CD4-positive, alpha-beta T cell treated with Interleukin-4 for 1 hour (primary cell): ENCODE data around the gene ATG2A.

Experiments
- DNase-seq, 2 donors: peaks; one replicate each; pipeline ENCODE4 v3.0.0-alpha.2; 2020 to 2022

The ATG2A gene

GRCh38 chr11:64868904-64869570, 48.0 kb downstream of the ATG2A start:
- peak; percentile 42 to 45 for DNase-seq

DNA sequence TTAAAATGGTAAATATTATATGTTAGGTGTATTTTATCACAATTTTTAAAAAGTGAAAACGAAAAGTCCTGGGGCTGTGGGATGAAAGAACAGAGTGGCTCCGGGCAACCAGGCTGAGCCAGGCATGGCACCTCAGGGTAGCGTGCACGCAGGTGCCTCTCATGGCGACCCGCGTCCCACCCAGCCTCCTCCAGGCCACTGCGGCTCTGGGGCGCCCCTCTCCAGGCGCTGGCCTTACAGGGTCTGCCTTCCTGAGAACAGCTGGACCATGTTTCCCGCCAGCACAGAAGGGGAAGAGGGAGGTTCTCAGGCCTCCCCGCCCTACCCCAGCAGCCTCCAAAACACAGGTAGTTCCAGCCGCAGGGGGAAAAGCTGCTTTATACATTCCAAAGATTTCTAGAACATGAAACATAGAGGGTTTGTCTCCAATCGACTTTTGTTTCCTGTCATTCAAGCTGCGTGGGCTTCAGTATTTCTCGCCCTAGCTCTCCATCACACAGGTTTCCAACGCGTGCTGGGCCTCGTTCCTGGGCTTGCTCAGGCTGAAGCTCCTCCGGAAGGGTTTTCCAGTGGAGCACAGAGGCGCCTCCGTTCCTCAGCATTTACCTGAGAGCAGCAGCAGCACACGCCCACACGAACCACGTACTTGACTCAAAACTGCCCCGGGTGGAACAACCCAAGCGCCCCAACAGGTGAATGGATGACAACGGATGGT, 49.1 kb downstream of the ATG2A start:
- peak in 1 of 2 donors; percentile 11 for DNase-seq

- peak in 1 of 2 donors; percentile 45 for DNase-seq
Observed at GRCh38 chr11:64866173-64866491, 50.9 kb downstream of the ATG2A start.

DNA sequence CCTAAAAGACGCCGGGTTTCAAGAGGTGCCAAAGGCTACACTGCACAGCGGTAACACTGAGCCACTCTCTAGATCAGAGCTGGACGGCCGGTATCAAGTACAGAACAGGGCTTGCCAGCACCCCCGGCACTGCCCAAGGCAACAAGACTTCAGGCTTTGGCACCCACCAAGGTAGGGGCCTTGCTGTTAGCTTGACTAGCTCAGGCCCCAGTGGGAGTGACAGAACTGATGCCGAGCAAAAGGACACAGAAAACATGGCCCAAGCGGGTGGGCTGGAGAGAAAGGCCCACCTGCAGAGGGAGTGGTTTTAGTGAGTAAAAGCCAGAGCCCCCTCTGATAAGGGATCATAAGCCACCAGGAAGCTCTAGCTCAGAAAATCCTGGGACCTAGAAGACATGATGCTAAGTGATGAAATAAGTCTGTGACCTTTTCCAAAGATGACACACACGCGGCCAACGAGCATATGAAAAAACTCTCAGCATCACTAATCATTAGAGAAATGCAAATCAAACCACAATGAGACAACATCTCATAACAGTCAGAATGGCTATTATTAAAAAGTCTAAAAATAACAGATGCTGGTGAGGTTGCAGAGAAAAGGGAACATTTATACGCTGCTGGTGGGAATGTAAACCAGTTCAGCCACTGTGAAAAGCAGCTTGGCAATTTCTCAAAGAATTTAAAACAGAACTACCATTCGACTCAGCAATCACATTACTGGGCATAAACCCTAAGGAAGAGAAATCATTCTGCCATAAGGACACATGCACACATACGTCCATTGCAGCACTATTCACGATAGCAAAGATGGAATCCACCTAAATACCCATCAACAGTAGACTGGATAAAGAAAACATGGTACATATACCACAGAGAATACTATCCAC, 51.5 kb downstream of the ATG2A start:
- DNase-seq: peak; percentile 33 to 50

DNA sequence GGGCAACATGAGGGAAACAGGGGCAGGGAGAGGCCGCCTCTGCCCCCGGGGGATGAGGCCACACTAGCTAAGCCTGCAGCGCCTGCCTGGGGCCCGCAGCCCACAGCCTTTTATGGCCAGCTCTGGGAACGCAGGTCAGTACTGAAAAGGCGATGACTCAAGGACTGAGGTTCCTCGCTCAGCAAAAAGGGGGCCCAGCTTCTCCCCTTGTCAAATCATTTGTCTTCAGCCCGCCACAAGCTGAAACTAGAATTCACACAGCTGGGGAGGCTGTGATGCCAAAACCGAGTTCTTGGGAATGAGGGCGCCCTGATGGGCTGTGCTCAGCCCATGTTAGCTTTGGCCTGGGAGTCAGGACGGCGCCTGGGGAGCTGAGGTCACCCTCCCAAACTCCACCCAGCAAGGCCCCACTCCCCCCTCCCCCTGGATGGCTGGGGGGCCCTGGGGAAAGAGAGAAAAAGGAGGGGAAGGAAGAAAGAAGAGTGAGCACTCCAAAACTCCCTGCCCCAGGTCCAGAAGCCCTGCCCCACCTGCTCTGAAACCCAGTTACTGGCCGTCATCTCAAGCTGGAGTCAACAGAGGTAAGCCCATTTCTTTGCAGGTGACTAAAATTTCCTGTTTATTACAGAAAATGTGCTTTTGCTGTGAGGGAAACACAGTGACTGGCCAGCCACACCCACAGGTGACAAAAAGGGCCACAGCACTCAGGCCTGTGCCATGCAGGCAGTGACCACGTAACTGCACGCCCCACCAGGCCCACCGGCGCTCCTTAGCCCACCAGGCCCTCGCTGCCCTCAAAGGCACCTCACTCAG, 52.3 kb downstream of the ATG2A start:
- peak in 1 of 2 donors; percentile 40 for DNase-seq

- DNase-seq: no peak
Observed at GRCh38 chr11:64864135-64864472, 52.9 kb downstream of the ATG2A start.

DNA sequence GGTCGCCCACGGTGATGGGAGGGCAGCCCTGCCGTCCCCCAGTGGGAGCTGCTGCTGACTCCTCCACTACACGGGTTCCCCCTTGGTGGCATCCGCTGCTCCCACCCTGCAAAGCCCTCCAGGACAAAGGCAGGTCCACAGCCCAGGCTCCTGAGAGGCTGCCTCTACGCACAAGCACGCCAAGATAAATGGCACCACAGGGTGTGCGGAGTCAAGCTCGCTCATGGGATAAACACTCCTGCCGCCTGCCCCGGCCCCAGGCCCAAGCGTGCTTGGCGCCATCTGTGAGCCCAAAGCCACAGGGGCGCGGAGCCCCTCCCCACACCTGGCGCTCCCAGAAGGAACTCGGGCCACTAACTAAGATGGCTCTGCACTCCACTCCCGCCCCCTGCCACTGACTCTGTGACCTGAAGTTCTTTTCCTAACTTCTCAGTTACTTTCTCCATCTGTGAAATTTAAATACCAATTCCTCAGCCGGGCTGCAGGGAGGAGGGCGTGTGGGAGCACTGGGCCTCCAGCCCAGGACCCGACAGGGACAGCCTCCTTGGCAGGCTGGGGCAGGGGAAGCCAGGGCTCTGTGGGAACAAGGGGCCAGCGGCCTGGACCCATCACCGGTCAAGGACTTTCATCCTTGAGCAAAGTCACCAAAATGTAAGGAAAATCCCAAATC, 53.5 kb downstream of the ATG2A start:
- DNase-seq: no peak

GRCh38 chr11:64862987-64863390, 54.0 kb downstream of the ATG2A start:
- no peak for DNase-seq

DNA sequence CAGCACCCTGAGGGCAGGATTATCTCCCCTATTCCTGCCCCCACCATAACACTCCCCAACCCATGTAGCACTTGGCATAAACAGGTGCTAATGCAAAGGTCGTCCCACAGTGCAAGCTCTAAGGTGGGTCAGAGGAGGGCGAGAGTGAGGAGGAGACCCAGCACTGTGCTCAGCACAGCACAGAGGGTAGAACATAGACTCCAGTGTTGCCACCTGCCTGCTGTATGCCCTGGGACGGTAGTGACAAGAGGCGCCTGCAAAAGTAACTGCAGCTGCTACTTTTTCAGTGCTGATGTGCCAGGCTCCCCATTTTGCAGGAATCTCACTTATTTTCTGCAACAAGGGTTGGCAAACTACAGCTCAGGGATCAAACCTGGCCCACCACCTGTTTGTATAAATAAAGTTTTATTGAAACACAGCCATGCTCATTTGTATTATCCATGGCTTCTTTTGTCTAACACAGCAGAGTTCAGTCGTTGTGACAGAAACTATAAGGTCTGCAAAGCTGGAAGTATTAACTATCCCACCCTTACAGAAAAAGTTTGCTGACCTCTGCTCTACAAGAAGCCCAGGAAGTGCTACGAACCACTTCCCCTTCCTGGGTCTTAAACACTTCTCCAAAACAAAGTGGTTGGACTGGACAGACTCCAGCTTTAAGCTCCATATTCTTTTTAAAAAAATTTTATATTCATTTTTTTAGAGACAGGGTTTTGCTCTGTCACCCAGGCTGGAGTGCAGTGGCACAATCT, 55.6 kb downstream of the ATG2A start:
- DNase-seq: peak in 1 of 2 donors; percentile 53

DNA sequence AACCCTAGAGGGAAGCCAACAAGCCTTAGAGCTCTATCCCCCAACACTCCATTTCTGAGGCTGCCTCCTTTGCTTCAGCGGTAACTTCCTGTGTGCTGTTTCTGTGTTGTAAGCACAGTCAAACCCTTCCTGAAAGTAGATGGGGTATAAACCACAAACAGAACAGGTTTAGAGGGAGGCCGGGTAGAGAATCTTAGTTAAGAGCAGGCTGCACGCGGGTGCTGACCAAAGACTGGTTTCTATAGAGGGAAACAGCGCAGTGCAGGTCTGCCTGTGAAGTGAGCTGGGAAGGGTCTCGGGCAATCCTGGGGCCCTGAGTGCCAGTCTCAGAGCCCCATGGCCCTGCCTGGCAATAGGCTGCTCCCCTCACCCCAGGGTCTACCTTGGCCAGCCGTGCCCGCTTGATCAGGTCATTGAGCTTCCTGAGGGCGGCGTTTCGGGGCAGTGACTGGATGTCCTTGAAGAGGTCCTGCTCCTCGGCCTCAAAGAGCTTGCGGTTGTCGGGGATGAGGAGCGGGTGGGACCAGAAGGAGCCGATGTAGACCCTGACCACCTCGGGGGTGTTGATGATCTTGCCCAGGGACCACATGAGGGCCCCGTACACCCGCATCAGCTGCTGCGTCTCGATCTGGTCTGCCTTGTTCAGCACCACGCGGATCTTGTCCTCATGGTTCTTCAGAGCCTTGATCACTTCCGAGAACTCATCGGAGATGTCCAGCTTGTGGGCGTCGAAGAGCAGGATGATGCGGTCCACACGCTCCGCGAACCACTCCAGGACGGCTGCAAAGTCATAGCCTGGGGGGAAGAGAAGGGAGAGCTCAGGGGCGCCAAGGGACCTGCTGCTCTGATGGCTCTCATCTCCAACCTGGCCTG, 57.2 kb downstream of the ATG2A start:
- peak; percentile 62 to 80 for DNase-seq

GRCh38 chr11:64858467-64859263, 58.3 kb downstream of the ATG2A start:
- DNase-seq: peak; percentile 59 to 65

DNA sequence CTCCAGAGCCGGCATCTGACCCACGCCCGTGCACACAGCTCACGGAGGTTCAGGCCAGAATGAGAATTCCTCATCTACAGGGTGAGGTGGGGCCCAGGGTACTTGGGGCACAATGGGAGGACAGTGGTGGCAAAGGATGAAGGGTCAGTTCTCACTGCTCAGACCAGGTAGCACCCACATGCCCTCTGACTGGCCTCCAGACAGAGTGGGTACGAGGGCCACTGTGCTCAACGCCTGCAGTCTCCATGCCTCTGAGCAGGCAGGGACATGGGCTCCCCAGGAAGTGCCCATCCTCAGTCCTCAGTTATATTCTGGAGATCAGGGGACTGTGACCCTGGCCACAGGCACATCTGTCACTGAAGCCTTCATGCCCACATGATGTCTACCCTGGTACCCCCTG, 59.5 kb downstream of the ATG2A start:
- no peak for DNase-seq

GRCh38 chr11:64856382-64857227, 60.4 kb downstream of the ATG2A start:
- peak; percentile 24 to 79 for DNase-seq

DNA sequence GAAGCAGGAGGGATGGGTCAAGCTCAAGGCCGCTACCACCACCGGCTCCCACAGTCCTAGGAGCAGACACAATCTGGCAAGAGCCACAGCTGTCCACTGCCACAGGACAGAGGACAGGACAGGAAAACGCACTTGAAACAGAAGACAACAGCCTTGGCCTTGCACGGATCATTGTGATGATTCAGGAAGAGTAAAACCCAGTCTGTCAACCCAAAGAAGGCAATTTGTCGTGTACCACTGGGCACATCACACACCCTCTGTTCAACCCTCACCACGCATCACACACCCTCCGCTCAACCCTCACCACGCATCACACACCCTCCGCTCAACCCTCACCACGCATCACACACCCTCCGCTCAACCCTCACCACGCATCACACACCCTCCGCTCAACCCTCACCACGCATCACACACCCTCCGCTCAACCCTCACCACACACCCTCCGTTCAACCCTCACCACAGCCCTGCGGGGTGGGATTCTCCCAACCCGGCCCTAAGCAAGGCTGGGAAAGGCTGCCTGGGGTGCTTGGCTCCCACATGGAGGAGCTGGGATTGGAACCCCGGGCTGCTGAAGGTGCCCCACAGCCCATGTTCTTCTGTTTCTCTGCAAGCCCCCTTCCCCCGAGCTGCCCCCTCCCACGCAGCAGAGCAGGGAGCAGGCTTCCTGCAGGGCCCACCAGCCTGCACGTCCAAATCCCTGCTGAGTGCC, 61.3 kb downstream of the ATG2A start:
- peak in 1 of 2 donors; percentile 18 for DNase-seq

GRCh38 chr11:64854534-64855502, 62.2 kb downstream of the ATG2A start:
- peak; percentile 41 to 71 for DNase-seq

DNA sequence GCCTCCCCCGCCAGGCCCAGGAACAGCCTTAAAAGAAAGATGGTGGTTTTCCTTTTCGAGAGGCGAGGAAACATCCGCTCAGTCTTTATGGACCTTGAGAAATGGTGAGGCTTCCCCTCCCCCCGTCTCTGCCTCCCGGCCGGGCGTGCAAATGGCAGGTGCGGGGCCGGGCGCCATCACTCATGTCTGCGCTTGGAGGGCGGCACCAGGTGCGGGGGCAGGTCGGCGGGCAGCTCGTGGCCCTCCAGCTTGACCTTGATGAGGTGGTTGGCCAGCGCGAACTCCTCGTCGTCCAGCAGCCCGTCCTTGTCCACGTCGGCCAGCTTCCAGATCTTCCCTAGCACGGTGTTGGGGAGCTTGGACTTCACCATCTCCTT, 62.9 kb downstream of the ATG2A start:
- DNase-seq: no peak

- peak; percentile 48 to 54 for DNase-seq
Observed at GRCh38 chr11:64853709-64854108, 63.3 kb downstream of the ATG2A start.
